LNCaP clone FGC (cell line): Measurements from ENCODE around the gene MRI1.

ENCODE experiments used
- DNase-seq: peaks from one replicate; pipeline ENCODE4 v3.0.0-alpha.2; 2011; ENCODE audit warnings: low read depth
- H3K4me3 ChIP-seq: 2 replicates; pipeline ENCODE4 v1.5.1; 2011; ENCODE audit warnings: mild to moderate bottlenecking, low read depth, low read length, control low read depth
- CTCF ChIP-seq: IDR thresholded peaks from 2 replicates; pipeline ENCODE4 v1.5.1; 2012; ENCODE audit warnings: mild to moderate bottlenecking; ENCODE audit not compliant: control insufficient read depth, insufficient read depth; ENCODE audit errors: extremely low read depth

The MRI1 gene

GRCh38 chr19:13812544-13812943 is 48.2 kb downstream of the MRI1 start:
- TF ChIP-seq CTCF = no peak
- H3K4me3 ChIP-seq = no peak overlapping the region
- no peak for DNase-seq

GRCh38 chr19:13813147-13813546 is 48.8 kb downstream of the MRI1 start:
- no peak overlapping the region for H3K4me3 ChIP-seq
- DNase-seq = no peak
- no peak for TF ChIP-seq CTCF

GRCh38 chr19:13814550-13814949 is 50.2 kb downstream of the MRI1 start:
- TF ChIP-seq CTCF = no peak
- no peak for DNase-seq

GRCh38 chr19:13817018-13817614 is 52.8 kb downstream of the MRI1 start:
- no peak for TF ChIP-seq CTCF
- no peak overlapping the region for H3K4me3 ChIP-seq
- DNase-seq = no peak

More at GRCh38 chr19:13814550-13814949, 50.2 kb downstream of the MRI1 start:
- no peak overlapping the region for H3K4me3 ChIP-seq

GRCh38 chr19:13817615-13818371 is 53.5 kb downstream of the MRI1 start:
- TF ChIP-seq CTCF = no peak
- DNase-seq = no peak
- no peak overlapping the region for H3K4me3 ChIP-seq

GRCh38 chr19:13819238-13819637 is 54.9 kb downstream of the MRI1 start:
- DNase-seq = no peak
- H3K4me3 ChIP-seq = no peak overlapping the region
- TF ChIP-seq CTCF = no peak

- no peak overlapping the region for H3K4me3 ChIP-seq
- TF ChIP-seq CTCF = no peak
- DNase-seq = no peak
These were observed 57.0 kb downstream of the MRI1 start for GRCh38 chr19:13821292-13821691.
